Stimulated activated CD8-positive, alpha-beta memory T cell treated with anti-CD3 and anti-CD28 coated beads, Interleukin-7, amount 100 ng/mL, for 48 hours (primary cell): ENCODE measurements around the gene ETS2.
A peak's percentile ranks its signal among the peaks of the same experiment; 100 is the strongest.

ENCODE experiments used
- DNase-seq, 2 donors: peaks; one replicate each; pipeline ENCODE4 v3.0.0-alpha.2; 2020; ENCODE audit warnings: low read depth in 1 of 2; ENCODE audit errors: extremely low read depth in 1 of 2

Gene ETS2

GRCh38 chr21:38800924-38801744 lies 4.6 kb upstream of the ETS2 start:
- no peak for DNase-seq

DNA sequence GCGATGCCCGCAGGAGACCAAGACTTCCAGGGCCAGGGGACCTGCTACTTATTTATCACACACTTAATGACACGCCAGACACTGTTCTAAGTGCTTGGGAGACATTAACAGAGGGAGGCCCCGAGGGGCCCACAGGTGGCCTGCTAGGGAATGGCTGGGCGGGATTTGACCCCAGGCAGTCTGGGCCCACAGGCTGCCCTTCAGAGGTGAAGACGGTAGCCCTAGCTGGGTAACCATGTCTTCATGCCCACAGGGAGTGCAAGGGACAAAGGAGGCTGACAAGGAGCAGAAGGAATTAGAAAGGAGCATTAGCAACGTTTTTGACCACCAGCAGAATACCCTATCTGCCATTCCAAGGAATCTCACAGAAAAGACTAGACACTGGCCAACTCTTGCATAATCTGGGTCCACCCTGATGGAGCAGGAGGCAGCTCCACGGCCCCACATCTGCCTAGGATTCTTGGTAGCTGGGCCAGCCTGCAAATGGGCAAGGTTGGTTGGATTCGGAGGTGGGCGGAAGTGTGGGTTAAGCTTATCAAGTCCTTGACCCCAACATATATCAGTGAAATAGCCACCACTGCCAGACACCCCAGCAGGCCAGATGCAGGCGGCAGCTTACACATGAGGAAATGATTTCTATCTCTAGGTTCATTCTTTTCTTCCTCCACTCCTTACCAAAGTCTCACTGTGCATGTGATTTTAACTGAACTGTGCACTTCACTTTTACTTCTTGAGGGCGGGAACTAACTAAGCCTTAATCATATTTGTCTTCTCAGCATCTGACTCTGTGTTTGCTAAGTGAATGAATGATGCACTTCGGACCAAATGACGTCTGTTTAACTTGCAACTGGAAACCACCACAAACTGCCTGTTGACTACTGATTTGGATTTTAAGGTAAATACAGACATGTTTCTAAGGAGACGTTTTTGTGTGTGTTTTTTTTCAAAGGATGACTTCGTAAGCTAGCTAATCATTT lies 3.4 kb upstream of the ETS2 start:
- no peak for DNase-seq

DNA sequence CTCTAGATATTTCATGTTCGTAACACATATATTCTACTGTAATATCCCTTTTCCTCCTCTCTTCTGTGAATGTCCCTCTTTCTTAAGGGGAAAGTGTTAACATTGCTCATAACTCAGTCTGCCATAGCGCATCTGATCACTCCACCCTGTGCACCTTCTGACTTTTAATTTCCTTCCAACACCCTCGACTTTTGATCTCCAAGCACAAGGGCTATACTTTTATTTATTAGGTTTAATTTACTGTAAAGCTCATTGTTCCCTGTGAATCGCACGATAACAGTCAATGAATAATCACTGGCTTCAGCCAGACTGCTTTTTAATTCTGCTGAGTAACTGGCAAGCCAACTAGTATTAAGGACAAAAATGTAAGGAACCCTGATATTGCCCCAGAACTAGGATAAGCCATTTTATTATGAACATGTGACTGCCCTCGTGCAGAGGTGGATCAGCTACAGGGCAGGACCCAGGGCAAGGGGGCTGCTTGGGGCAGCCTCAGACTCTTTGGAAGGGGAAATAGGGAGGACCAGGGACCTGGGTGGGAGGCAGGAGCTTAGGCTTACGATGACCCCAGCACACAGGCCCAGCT lies 2.6 kb upstream of the ETS2 start:
- DNase-seq: no peak

DNA sequence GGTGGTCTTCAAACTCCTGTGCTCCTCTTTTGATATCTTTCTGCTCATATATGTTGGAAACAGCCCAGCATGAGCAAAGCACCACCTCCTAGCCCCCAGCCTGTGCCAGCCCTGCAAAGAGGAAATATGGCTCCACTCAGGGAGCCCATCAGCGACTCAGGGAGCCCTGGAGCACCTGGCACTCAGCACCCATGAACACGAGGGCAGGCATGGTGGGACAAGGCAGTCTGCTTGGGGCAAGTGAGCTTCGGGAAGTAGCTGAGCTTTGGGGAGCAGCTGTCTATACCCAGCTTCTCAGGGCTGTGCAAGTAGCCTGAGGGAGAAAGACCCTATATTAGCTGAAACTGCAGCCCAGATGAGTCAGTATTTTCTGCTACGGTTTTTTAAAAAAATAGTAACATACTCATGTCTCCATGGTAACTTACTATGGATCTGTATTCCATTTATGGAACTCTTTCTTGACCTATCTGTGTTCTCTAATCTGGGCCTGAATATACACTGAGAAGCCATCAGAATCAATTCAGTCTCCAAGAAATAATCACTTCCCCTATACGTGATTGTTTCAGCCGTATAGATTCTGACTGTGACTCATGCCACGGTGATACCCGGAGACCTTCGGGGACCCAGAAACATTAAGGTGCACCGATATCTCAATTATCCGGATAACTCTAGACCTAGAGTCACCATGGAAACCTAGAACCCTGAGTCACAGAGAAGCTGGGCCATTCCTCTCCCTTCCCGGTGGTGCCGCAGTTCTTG lies 1.5 kb upstream of the ETS2 start:
- no peak for DNase-seq

- peak; percentile 19 to 44 for DNase-seq
These were observed 871 bp upstream of the ETS2 start for GRCh38 chr21:38804789-38805327.

DNA sequence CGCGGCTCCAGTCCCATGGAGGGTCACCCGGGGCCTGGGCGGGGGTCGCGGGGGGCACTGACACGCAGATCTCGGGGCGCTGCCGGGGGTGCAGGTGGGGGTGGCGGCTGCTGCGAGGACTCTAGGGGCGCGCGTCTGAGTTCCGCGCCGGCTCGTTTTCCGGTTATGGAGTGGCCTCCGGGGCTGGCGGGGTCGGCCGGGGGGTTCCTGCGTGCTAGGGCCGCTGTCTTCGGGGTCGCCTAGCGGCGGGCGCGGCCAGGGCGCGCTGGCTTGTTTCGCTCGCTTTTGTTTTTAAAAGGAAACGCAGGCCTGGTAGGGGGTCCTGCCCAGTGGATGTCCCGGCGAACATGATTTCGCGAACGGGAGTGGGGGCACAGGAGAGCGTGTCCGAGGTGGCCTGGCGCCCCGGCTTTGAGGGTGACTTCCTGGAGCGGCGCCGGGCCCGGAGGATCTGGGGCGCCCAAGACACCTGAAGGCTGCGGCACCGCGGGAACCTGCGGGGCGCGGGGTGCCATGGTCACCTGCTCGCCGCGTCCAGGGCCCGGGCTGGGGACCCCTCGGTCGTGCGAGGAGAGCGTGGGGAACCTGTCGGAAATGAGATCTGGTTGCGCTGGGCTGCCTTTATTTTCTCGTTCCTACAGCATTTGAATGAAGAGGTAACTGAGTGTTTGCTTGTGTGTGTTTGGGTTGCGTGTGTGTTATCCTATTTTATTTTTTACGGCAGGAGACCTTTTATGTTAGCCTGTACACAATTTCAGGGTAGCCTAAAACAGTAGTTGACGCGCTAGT lies 618 bp downstream of the ETS2 start:
- DNase-seq: no peak

DNA sequence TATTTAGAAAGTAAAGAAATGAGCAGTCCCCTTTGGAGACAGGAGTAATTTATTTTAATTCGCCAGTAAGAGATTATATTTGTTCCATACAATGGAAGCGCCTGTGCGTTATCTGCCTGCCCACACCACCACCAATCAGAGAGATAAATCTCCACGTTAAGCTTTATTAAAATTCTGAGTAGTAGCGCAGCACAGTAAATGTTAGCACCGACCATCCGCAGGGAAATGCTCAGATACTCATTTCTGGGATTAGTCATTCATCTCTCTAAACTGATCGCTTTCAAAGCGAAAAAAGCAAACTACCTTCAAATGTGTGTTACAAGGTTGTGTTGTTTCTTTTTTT lies 1.2 kb downstream of the ETS2 start:
- DNase-seq: no peak

GRCh38 chr21:38807441-38807871 lies 1.7 kb downstream of the ETS2 start:
- no peak for DNase-seq

- DNase-seq: no peak
These were observed 2.3 kb downstream of the ETS2 start for GRCh38 chr21:38807986-38808385.

DNA sequence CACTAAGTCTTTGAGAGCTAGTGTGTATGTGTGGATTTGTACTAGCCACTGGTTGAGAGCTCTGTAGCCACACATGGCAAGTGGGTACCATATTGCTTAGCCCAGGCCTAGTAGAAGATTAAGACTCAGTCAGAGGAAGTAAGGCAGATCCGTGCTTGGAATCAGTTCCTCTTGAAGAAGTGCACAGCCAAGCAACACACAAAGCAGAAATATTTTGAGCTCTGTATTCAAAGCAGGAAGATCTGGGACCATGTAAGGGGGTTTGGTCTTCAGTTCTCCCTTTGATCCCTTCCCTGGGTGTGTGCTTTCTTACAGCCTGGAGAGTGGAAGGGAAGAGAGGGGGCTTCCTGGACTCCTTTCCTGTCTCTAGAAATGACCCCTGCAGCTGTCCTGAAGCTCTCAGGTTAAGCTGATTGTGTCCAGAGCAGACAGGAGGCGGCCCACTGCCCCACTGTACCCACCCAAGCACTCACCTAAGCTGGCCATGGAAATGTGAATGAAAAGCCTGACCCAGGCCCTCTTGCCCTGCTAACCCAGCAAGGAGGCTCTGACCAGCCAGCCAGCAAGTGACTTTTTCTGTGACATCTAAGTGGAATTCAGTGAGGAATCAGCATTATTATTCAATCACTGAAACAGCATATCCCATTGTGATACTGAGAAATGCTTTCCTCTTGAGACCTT lies 3.6 kb downstream of the ETS2 start:
- DNase-seq: no peak

DNA sequence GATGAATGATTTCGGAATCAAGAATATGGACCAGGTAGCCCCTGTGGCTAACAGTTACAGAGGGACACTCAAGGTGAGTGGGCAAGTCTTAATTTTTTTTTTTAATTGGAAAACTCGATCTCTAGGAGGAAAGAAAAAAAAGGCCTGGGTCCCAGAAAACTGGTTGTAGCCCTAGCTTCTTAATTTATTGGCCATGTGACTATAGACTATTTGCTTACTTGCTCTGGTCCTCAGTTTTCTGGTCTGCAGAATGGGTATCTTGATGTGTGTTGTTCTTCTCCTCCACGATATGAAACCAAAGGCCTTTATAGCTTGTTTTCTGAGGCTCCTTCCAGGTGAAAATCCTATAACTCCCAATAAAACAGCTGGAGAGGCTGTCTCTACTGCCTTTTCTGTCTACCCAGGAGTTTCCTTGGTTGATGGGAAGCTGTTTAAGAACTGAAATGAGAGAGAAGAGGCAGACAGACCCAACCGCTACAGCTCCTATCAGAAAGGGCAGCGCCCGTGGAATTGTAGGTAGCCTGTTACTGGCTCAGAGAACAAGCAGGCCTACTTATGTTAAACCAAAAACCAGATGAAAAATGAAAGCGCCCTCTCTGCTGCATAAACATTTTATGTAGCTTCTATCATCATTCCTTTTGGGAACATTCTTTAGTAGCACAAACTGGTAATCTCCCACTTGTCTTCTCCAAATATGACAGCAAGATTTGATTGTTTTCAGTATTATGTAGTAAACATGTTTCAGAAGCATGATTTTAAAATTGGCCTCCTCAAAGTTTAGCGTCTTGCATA lies 4.5 kb downstream of the ETS2 start:
- DNase-seq: no peak

- DNase-seq: no peak
These were observed 5.1 kb downstream of the ETS2 start for GRCh38 chr21:38810826-38811164.

DNA sequence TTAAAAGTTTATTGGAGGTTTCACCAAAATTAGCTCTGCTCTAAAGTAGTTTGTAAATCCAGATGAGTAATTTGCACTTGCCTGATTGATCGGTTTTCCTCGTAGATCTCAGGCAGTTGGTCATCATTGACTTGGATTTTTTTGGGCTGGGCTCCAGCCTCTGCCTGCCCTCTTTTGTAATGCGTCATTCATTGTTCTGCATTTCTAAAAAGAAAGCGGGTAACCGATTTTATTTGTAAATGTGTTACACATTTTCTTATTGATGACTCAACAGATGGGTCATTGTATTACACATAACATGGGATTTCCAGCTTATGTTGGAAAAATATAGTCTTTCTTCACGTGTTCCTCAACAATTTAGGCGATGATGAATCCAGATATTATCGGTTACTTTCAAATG lies 5.5 kb downstream of the ETS2 start:
- DNase-seq: no peak

DNA sequence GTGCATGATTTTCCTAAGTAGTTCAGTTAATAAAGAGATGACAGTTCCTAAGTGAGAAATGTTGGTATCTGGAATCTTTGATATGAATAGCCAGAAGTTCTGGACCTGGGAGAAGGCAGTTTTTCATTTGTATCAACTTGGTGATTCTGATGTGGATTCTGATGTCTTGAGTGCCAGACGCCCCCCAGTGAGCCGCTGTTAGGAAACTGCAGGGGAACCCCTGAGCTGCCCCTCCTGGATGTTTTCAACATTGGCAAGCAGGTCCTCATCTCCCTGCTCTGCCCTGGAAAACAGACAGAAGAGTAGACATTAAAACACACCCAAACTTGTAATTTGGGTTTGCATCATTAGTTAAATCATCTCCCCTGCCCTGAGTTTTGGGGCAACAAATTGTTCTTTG lies 7.4 kb downstream of the ETS2 start:
- no peak for DNase-seq

DNA sequence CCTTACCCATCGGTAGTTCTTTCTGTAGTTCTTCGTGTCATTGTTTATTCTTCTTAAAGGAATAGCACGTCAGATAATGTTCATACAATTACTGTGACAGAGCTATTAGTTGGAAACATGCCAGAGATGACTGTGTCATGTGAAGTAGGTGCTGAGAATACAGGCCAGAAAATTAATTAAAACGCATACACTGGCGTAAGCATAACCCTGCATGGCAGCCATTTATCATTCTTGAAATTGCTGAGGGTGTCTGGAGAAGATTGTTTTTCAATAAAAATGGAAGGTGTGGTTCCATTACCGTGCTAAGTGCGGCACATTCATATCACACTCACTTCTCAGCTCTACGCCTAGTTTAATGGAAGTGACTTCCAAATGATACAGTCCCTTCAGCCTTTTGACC lies 7.8 kb downstream of the ETS2 start:
- no peak for DNase-seq

DNA sequence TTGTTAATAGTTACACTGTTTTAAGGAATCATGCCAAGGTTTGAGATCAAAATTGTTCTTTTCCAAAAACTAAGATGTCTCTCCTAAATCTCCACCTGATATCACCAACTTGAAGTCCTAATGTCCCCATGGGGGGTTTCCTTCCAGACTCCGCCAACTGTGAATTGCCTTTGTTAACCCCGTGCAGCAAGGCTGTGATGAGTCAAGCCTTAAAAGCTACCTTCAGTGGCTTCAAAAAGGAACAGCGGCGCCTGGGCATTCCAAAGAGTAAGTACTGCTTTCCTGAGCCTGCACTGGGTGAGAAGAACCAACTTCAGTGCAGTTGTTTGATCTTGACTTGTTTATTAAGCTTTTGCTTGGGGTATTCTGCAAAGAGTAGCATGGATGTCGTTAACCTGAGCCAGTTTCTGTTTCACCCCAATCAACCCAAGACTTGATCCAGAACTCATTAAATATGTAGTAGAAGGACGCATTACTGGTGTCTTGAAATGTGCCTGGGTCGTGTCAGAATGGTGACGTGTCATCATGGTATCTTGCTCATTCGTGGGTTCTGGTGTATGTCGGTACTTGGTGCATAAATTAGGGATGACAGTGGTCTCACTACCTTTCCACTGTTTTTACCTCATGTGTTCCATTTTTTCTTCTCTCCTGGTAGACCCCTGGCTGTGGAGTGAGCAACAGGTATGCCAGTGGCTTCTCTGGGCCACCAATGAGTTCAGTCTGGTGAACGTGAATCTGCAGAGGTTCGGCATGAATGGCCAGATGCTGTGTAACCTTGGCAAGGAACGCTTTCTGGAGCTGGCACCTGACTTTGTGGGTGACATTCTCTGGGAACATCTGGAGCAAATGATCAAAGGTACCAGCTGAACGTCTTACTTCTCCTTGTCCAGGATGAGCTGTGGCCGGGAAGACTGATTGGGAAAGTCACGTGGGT lies 8.7 kb downstream of the ETS2 start:
- DNase-seq: no peak

- DNase-seq: no peak
These were observed 9.3 kb downstream of the ETS2 start for GRCh38 chr21:38815060-38815405.
